Measurements from ENCODE around the gene RRAGD. TPM values are rescaled to one million over a fixed set of nuclear protein-coding genes. Genes with fewer than 3 reads are reported as not detected.
A peak's percentile ranks its signal among the peaks of the same experiment; 100 is the strongest.
"Not testable (repeated sequence)": the region's sequence is repeated elsewhere in the genome, so short reads cannot be mapped to it uniquely, and the experiment has no call there.

Gene RRAGD
- total and polyA plus RNA-seq, 7 donors, result 34.8 to 163 (median 123) TPM

GRCh38 chr6:89398762-89399525, 13.1 kb downstream of the RRAGD start:
- no peak for DNase-seq
- H3K36me3 ChIP-seq (ENCODE audit: insufficient read depth in 1 of 2, low read depth in 1 of 2), result no peaks in the 10 kb centered on the region
- intact Hi-C loops (cut with DNase I), result no loop called here
- peaks cover 27% of the 10 kb centered on the region for H3K4me1 ChIP-seq
- H3K4me3 ChIP-seq, result no peak overlapping the region
- WGBS, 3 donors, result 69 to 80% (median 77%) methylated on average over 7 of the region's 7 CpGs
- H3K9me3 ChIP-seq, result no peaks in the 10 kb centered on the region
- ATAC-seq, result no peak
- TF ChIP-seq CTCF (IDR thresholded peaks at IDR 0.05), result no peak
- no peaks in the 10 kb centered on the region for H3K27me3 ChIP-seq (ENCODE audit: insufficient read depth in 3 of 3, low read length in 2 of 3)
- H3K27ac ChIP-seq, result no peak overlapping the region

- ATAC-seq; H3K36me3 ChIP-seq (ENCODE audit: insufficient read depth in 1 of 2, low read depth in 1 of 2); H3K4me3 ChIP-seq; H3K27me3 ChIP-seq (ENCODE audit: insufficient read depth in 3 of 3, low read length in 2 of 3); H3K9me3 ChIP-seq; DNase-seq; intact Hi-C loops (cut with DNase I): not testable (repeated sequence)
- Histone ChIP-seq H3K4me1 (peaks cover 22% of the 10 kb centered on the region), H3K27ac (peak overlapping the region; percentile 11)
- WGBS, 3 donors, result 77 to 82% (median 81%) methylated on average over 4 of the region's 4 CpGs
Measured at GRCh38 chr6:89397884-89398283, 14.2 kb downstream of the RRAGD start.

- intact Hi-C loops (cut with DNase I), result no loop called here
- no peak overlapping the region for H3K27ac ChIP-seq
- peaks cover 23% of the 10 kb centered on the region for H3K4me1 ChIP-seq
- 96 to 97% (median 97%) methylated on average over 1 of the region's 1 CpG for WGBS, 3 donors
- no peak for ATAC-seq
- H3K4me3 ChIP-seq, result no peak overlapping the region
- H3K36me3 ChIP-seq (ENCODE audit: insufficient read depth in 1 of 2, low read depth in 1 of 2), result no peaks in the 10 kb centered on the region
- DNase-seq, result no peak
- no peaks in the 10 kb centered on the region for H3K27me3 ChIP-seq (ENCODE audit: insufficient read depth in 3 of 3, low read length in 2 of 3)
- TF ChIP-seq CTCF (IDR thresholded peaks at IDR 0.05), result no peak
- H3K9me3 ChIP-seq, result no peaks in the 10 kb centered on the region
Measured at GRCh38 chr6:89393659-89394058, 18.4 kb downstream of the RRAGD start.

- Histone ChIP-seq H3K36me3 (ENCODE audit: insufficient read depth in 1 of 2, low read depth in 1 of 2) (no peaks in the 10 kb centered on the region), H3K4me3 (no peak overlapping the region), H3K27me3 (ENCODE audit: insufficient read depth in 3 of 3, low read length in 2 of 3) (no peaks in the 10 kb centered on the region), H3K4me1 (peaks cover 28% of the 10 kb centered on the region), H3K27ac (no peak overlapping the region), H3K9me3 (no peaks in the 10 kb centered on the region)
- intact Hi-C loops (cut with DNase I), result no loop called here
- TF ChIP-seq CTCF (IDR thresholded peaks at IDR 0.05), result no peak
- ATAC-seq, result no peak
- no peak for DNase-seq
Measured at GRCh38 chr6:89392823-89393222, 19.2 kb downstream of the RRAGD start.

- Histone ChIP-seq H3K36me3 (ENCODE audit: insufficient read depth in 1 of 2, low read depth in 1 of 2) (no peaks in the 10 kb centered on the region), H3K27ac (peak overlapping the region; percentile 88), H3K4me3 (no peak overlapping the region), H3K9me3 (no peaks in the 10 kb centered on the region), H3K4me1 (peaks cover 53% of the 10 kb centered on the region), H3K27me3 (ENCODE audit: insufficient read depth in 3 of 3, low read length in 2 of 3) (no peaks in the 10 kb centered on the region)
- ATAC-seq (no peak), DNase-seq (no peak)
- WGBS, 3 donors, result 81 to 94% (median 83%) methylated on average over 6 of the region's 6 CpGs
- intact Hi-C loops (cut with DNase I), result no loop called here
- TF ChIP-seq CTCF (IDR thresholded peaks at IDR 0.05), result no peak
Measured at GRCh38 chr6:89388846-89389245, 23.2 kb downstream of the RRAGD start.
